ENCODE data around the gene UQCRC2. TPM values are rescaled to one million over a fixed set of nuclear protein-coding genes. Genes with fewer than 3 reads are reported as not detected.

UQCRC2 gene
- total and polyA plus RNA-seq, 10 of the 15 experiments (the other 5 are each of a cell fraction or from before 2014, with no cell fraction given), result 256 to 563 (median 327) TPM

GRCh38 chr16:21952040-21952792 is 945 bp upstream of the UQCRC2 start (continued):
- TF ChIP-seq MLLT1 (IDR thresholded peaks at IDR 0.05), result no peak
- TF ChIP-seq NFIC (IDR thresholded peaks at IDR 0.05; ENCODE audit: low read depth, low read length), result no peak
- TF ChIP-seq ASH2L (IDR thresholded peaks at IDR 0.05; ENCODE audit: borderline replicate concordance, low read depth), result 0 out of 2 replicates have a peak, but pooled peaks have one; percentile 56
- TF ChIP-seq CTCF (IDR thresholded peaks at IDR 0.05 in 2 of 3, conservative IDR thresholded peaks at IDR 0.05 in 1 of 3; ENCODE audit: control insufficient read depth in 2 of 3, extremely low read depth in 1 of 3, insufficient read depth in 1 of 3, low read depth in 3 of 3, low read length in 3 of 3), result no peak
- peak; percentile 74 to 94 for TF ChIP-seq BHLHE40 (IDR thresholded peaks at IDR 0.05; ENCODE audit: borderline replicate concordance in 1 of 2, low read depth in 2 of 2, low read length in 1 of 2)
- no peak for TF ChIP-seq ZNF592 (IDR thresholded peaks at IDR 0.05)
